SK-N-SH treated with all-trans-retinoic acid at 6 μM for 48 hours (cell line): ENCODE data around the gene FES.

Experiments
- OSR1 ChIP-seq: fragments of 250-450 bp; sonication (Bioruptor Pico); IDR thresholded peaks from 2 replicates; pipeline ENCODE4 v1.8.0; 2022; ENCODE audit warnings: moderate library complexity, mild to moderate bottlenecking, inconsistent platforms
- SNAI2 ChIP-seq: fragments of 250-450 bp; sonication (Bioruptor Pico); IDR thresholded peaks from 2 replicates; pipeline ENCODE4 v1.5.0; 2020; ENCODE audit warnings: mild to moderate bottlenecking, moderate library complexity
- ZNF565 ChIP-seq: fragments of 450-650 bp; formaldehyde crosslinking; conservative IDR thresholded peaks from 2 replicates; pipeline ENCODE4 v1.5.0; 2020; ENCODE audit warnings: low read depth, mild to moderate bottlenecking, moderate library complexity

- TF ChIP-seq ZNF565 (CRISPR knock-in tag) (no peak), OSR1 (CRISPR knock-in tag) (no peak), SNAI2 (CRISPR knock-in tag) (no peak)
These were observed 49.7 kb upstream of the FES start for GRCh38 chr15:90834626-90835025.
